Activated CD8-positive, alpha-beta memory T cell treated with anti-CD3 and anti-CD28 coated beads for 1 hour (primary cell): Measurements from ENCODE around the gene ARHGEF12.

Experiments used
- DNase-seq, 2 donors: peaks; one replicate each; pipeline ENCODE4 v3.0.0-alpha.2; 2020; ENCODE audit warnings: low read depth in 1 of 2; ENCODE audit errors: extremely low read depth in 1 of 2

ARHGEF12 gene

GRCh38 chr11:120532082-120532831 lies 196.0 kb downstream of the ARHGEF12 start:
- DNase-seq = no peak

- DNase-seq = no peak
Measured at GRCh38 chr11:120532832-120533196, 196.6 kb downstream of the ARHGEF12 start.

- no peak for DNase-seq
Measured at GRCh38 chr11:120536091-120536796, 200.0 kb downstream of the ARHGEF12 start.

- DNase-seq = no peak
Measured at GRCh38 chr11:120536797-120537169, 200.6 kb downstream of the ARHGEF12 start.

GRCh38 chr11:120537996-120538395 lies 201.8 kb downstream of the ARHGEF12 start:
- no peak for DNase-seq

GRCh38 chr11:120538707-120539106 lies 202.5 kb downstream of the ARHGEF12 start:
- DNase-seq = no peak
